Measurements from ENCODE around the gene C22orf15. TPM values are rescaled to one million over a fixed set of nuclear protein-coding genes. Genes with fewer than 3 reads are reported as not detected.

The C22orf15 gene
- total and polyA plus RNA-seq, 8 donors: 0.58 to 7.8 (median 4.1) TPM

- H3K4me3 ChIP-seq: no peak overlapping the region
- H3K27me3 ChIP-seq: no peaks in the 10 kb centered on the region
- H3K36me3 ChIP-seq: no peaks in the 10 kb centered on the region
- H3K4me1 ChIP-seq: peaks cover 5 to 24% of the 10 kb centered on the region in 2 donors
- TF ChIP-seq CTCF (IDR thresholded peaks at IDR 0.05): no peak
- ATAC-seq: no peak
- no peak for DNase-seq
- intact Hi-C loops (cut with DNase I): no loop called here
- no peaks in the 10 kb centered on the region for H3K9me3 ChIP-seq
- H3K27ac ChIP-seq: no peak overlapping the region
Observed at GRCh38 chr22:23760056-23760455, 2.7 kb upstream of the C22orf15 start.

GRCh38 chr22:23763579-23763945 is 772 bp downstream of the C22orf15 start:
- Histone ChIP-seq H3K36me3 (no peaks in the 10 kb centered on the region), H3K27me3 (no peaks in the 10 kb centered on the region), H3K4me1 (peaks cover 5 to 50% of the 10 kb centered on the region in 2 donors), H3K4me3 (peak overlapping the region in 1 of 2 donors; percentile 36), H3K27ac (no peak overlapping the region), H3K9me3 (no peaks in the 10 kb centered on the region)
- intact Hi-C loops (cut with DNase I): no loop called here
- no peak for TF ChIP-seq CTCF (IDR thresholded peaks at IDR 0.05)
- no peak for ATAC-seq
- DNase-seq: peak in 3 of 4 donors; percentile 40 to 92 (median 50)

GRCh38 chr22:23763954-23764353 is 1.2 kb downstream of the C22orf15 start:
- Histone ChIP-seq H3K4me1 (peaks cover 5 to 52% of the 10 kb centered on the region in 2 donors), H3K36me3 (no peaks in the 10 kb centered on the region), H3K27me3 (no peaks in the 10 kb centered on the region), H3K9me3 (no peaks in the 10 kb centered on the region), H3K27ac (no peak overlapping the region), H3K4me3 (peak overlapping the region in 1 of 2 donors; percentile 36)
- DNase-seq: no peak
- TF ChIP-seq CTCF (IDR thresholded peaks at IDR 0.05): no peak
- intact Hi-C loops (cut with DNase I): no loop called here
- no peak for ATAC-seq

GRCh38 chr22:23764899-23765881 is 2.4 kb downstream of the C22orf15 start:
- H3K4me1 ChIP-seq: peaks cover 5 to 52% of the 10 kb centered on the region in 2 donors
- H3K27me3 ChIP-seq: no peaks in the 10 kb centered on the region
- no peaks in the 10 kb centered on the region for H3K36me3 ChIP-seq
- H3K4me3 ChIP-seq: no peak overlapping the region
- no peak overlapping the region for H3K27ac ChIP-seq
- H3K9me3 ChIP-seq: no peaks in the 10 kb centered on the region
- intact Hi-C loops (cut with DNase I): no loop called here
- no peak for TF ChIP-seq CTCF (IDR thresholded peaks at IDR 0.05)
- ATAC-seq: no peak
- DNase-seq: no peak

GRCh38 chr22:23767303-23767672 is 4.5 kb downstream of the C22orf15 start:
- Histone ChIP-seq H3K4me3 (peak overlapping the region; percentile 60 to 69), H3K27ac (peak overlapping the region; percentile 66 to 69), H3K27me3 (peaks cover 0 to 3% of the 10 kb centered on the region in 2 donors), H3K36me3 (no peaks in the 10 kb centered on the region), H3K9me3 (no peaks in the 10 kb centered on the region), H3K4me1 (peaks cover 7 to 69% of the 10 kb centered on the region in 2 donors)
- DNase-seq (peak in 1 of 4 donors; percentile 82), ATAC-seq (peak; percentile 0)
- intact Hi-C loops (cut with DNase I): no loop called here
- TF ChIP-seq CTCF (IDR thresholded peaks at IDR 0.05): no peak
